HUDEP-2 (cell line): ENCODE results near the gene E2F1.
A peak's percentile ranks its signal among the peaks of the same experiment; 100 is the strongest.
"Not testable (repeated sequence)": the region's sequence is repeated elsewhere in the genome, so short reads cannot be mapped to it uniquely, and the experiment has no call there.

Experiments used
- DNase-seq, 76 experiments: peaks; one replicate each; lab custom pipeline; 2025; ENCODE audit not compliant: unreplicated experiment in 76 of 76; lab: John Stamatoyannopoulos, UW

E2F1 gene

DNA sequence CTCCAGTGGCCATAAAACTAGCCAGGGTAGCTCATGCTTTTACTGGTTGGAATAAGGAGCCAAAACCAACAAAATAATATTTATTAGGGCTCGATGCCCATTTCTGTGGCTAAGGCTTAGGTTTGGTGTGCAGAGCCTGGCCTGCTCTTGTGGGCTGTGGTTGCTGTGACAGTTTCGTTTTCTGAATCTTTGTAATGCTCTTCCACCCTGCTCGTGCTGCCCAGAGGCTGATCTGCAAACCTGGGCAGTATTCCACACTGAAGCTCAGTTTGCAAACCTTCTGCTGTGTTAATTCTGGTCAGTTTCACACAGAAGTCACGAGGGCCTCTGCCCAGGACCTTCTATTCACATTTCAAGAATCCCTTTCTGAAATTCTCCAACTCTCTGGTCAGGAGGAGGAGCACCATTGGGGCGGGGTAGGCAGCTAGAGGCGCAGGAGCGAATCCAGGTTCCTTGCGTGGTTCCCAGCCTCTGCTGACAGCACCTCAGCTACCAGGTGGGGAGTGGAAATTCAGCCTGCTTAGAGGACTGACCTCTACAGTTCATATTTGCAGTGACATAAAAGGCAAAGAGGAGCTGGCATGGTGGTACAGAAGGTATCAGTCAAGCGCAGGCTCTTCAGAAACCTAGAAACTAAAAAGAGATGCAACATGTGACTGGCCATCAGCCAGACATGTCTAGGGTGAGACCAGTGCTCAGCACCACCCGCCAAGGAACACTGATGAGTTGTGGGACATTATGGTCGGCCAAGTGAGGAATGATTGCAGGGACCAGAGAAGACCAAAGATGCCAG is 38.4 kb downstream of the E2F1 start:
- no peak for DNase-seq

- DNase-seq = not testable (repeated sequence)
Observed at GRCh38 chr20:33646959-33647602, 39.1 kb downstream of the E2F1 start.

- no peak for DNase-seq
Observed at GRCh38 chr20:33646191-33646590, 40.0 kb downstream of the E2F1 start.

GRCh38 chr20:33645396-33645795 is 40.8 kb downstream of the E2F1 start:
- peak in 8 of 76 experiments; percentile 5 to 34 (median 18) for DNase-seq

- no peak for DNase-seq
Observed at GRCh38 chr20:33645072-33645358, 41.2 kb downstream of the E2F1 start.

- DNase-seq = no peak
Observed at GRCh38 chr20:33644313-33645071, 41.7 kb downstream of the E2F1 start.

- no peak for DNase-seq
Observed at GRCh38 chr20:33640287-33640686, 45.9 kb downstream of the E2F1 start.

DNA sequence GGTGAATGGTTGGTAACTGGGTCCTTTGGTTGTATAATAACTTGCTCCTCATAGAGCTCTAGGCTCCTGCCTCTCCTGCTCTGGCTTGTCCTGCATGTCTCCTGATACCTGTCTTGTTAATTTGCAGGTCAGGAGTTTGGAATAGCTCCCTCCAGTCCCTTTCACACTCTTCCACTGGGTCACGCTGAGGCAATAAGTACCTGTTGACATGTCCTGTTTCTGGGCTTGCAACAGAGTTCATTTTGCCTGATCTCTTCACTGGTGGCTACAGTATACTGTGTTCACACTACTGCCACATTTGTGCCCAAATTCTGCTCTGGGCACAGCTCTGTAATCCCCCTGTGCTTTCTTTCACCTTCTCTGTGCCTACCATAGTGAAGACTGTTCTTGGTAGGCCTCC is 49.4 kb downstream of the E2F1 start:
- no peak for DNase-seq

DNA sequence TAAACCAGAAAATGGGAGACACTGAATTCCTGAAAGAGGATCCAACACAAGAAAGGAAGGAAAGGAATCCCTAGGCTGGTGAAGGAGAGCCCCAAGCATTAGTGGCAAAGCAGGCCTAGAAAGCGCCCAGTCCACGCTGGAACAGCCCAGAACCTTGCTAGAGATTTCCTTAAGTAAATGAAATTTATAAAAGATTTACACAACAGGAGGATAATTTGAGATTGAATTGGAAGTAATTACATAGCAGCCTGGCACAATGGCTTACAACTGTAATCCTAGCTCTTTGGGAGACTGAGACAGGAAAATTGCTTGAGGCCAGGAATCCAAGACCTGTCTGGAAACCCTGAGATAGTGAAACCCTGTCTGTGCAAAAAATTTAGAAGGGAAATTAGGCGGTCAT is 50.8 kb downstream of the E2F1 start:
- DNase-seq = no peak

- DNase-seq = not testable (repeated sequence)
Observed at GRCh38 chr20:33631910-33632309, 54.3 kb downstream of the E2F1 start.

DNA sequence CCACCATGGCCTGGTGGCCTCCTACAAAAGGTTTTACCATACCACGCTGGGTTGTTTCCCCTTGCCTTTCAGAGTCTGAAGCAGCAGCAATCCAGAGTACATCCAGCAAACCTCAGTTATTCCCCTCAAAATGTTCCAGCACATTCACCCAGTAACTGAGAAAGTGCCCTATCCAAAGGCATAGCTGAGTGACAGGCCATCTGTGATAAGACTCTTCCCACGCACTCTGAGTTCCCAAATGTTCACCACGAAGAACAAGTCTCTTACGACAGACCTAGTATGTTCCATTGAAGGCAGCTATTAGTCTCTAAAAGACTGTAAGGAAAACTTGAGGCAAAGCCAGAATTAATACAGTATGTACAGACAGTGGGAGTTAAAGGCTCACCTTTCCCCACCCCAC is 55.7 kb downstream of the E2F1 start:
- no peak for DNase-seq

DNA sequence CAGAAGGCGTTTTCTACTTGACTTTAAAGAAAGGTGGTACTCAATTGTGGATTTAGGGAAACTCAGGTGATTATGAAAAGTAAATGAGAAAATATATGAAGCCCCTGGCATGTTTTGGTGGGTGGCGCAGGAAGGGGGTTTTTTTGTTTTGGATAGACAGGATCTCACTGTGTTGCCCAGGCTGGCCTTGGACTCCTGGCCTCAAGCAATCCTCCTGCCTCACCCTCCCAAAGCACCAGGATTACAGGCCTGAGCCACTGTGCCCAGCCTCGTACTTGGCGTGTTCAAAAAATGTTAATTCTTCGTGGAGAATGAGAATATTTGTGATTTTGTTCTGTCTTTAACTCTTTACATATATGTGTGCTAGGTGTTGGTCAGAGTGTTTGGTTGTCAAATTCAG is 56.2 kb downstream of the E2F1 start:
- DNase-seq = no peak

DNA sequence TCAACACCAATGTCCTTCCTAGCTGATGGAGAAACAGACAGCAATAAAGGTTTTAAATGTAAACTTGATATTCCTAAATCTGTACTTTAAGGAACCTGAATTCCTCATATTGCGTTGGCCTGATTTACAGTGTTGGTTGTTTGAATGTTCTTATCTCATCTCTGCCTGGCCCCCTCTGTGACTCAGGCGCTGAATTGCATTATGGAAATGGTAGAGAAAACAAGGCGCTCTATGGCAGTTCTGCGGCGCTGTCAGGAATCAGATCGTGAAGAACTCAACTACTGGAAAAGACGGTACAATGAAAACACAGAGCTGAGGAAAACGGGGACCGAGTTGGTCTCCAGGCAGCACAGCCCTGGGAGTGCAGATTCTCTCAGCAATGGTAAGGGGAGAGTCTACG is 56.7 kb downstream of the E2F1 start:
- no peak for DNase-seq

GRCh38 chr20:33627577-33628216 is 58.5 kb downstream of the E2F1 start:
- DNase-seq = no peak

DNA sequence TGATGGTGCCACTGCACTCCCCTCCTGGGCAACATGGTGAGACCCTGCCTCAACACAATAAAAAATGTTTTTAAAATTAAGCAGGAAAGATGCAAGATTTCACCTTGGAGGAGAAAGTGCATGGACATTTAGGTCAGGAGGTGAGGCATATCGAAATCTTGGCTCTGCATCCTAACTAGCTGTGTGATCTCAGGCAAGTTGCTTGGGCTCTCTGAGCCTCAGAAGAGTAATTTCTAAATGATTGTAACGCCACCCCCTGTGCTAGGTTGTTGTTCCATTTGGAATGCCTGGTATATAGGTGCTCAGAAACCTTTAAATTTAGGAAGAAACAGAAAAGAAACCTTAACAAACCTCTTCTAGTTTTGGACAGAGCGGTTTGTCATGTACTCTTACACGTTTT is 60.0 kb downstream of the E2F1 start:
- no peak for DNase-seq
